Endothelial cell of umbilical vein (primary cell): ENCODE data around the gene RAB11FIP3. TPM values are rescaled to one million over a fixed set of nuclear protein-coding genes. Genes with fewer than 3 reads are reported as not detected.

Experiments
- BruUV-seq: library from RNA; stranded (reverse); fragments of 400-500 nt; replicated peaks from 2 replicates; lab custom pipeline; 2021; lab: Mats Ljungman, UMichigan
- CTCF ChIA-PET: fragments of 300-600, 350-600 bp; sonication (Branson Sonifier 250); formaldehyde crosslinking; loops from one replicate; lab custom pipeline; 2021; ENCODE audit warnings: antibody characterized with exemption, inconsistent platforms; lab: Charles Lee
- POLR2A ChIA-PET: fragments of 300-600, 350-600 bp; sonication (Branson Sonifier 250); formaldehyde crosslinking; loops from one replicate; lab custom pipeline; 2021; ENCODE audit warnings: antibody characterized with exemption, inconsistent platforms; lab: Charles Lee
- DNase-seq: peaks from one replicate; pipeline ENCODE4 v3.0.0-alpha.2; 2011; ENCODE audit warnings: low read depth, low spot score
- FAIRE-seq: peaks from 2 replicates; lab custom pipeline; 2011; peaks lifted over from hg19 to GRCh38; lab: Jason Lieb, UNC
- H2AFZ ChIP-seq: 2 replicates; pipeline ENCODE4 v1.6.0; 2012; ENCODE audit warnings: low read depth, low read length, control low read depth, inconsistent platforms
- H3K27ac ChIP-seq: 2 replicates; pipeline ENCODE4 v1.5.1; 2011; ENCODE audit warnings: low read depth, mild to moderate bottlenecking, control low read depth, low read length, moderate library complexity; ENCODE audit not compliant: insufficient read depth
- H3K27me3 ChIP-seq, 2 experiments: 2 replicates each; pipeline versions ENCODE4 v1.6.0 to v1.6.1; 2011; ENCODE audit warnings: low read length in 2 of 2, mixed read lengths in 1 of 2; ENCODE audit not compliant: control insufficient read depth in 2 of 2, insufficient read depth in 2 of 2
- H3K36me3 ChIP-seq, 2 experiments: 2 replicates in 1 of 2; 3 replicates in 1 of 2; pipeline ENCODE4 v1.5.1; 2011; ENCODE audit warnings: low read length in 2 of 2, mild to moderate bottlenecking in 1 of 2, moderate library complexity in 1 of 2; ENCODE audit not compliant: control insufficient read depth in 2 of 2, insufficient read depth in 2 of 2; ENCODE audit errors: extremely low read depth in 1 of 2
- H3K4me1 ChIP-seq: 3 replicates; pipeline ENCODE4 v1.5.1; 2011; ENCODE audit warnings: mild to moderate bottlenecking, low read length; ENCODE audit not compliant: control insufficient read depth, insufficient read depth; ENCODE audit errors: extremely low read depth
- H3K4me2 ChIP-seq: 2 replicates; pipeline ENCODE4 v1.6.1; 2011; ENCODE audit warnings: low read length, control low read depth, mixed read lengths; ENCODE audit not compliant: insufficient read depth
- H3K4me3 ChIP-seq, 3 experiments: fragments of 200-600 bp in 1 of 3; sonication (generic), shearing (Covaris generic) in 1 of 3; replicated peaks in 1 of 3; 2 replicates each; pipeline ENCODE4 v1.5.1; 2011 to 2016; ENCODE audit warnings: control low read depth in 3 of 3, low read length in 3 of 3, mild to moderate bottlenecking in 2 of 3, inconsistent platforms in 1 of 3, low read depth in 1 of 3, moderate library complexity in 1 of 3; ENCODE audit not compliant: insufficient read depth in 1 of 3
- H3K79me2 ChIP-seq: 2 replicates; pipeline ENCODE4 v1.6.0; 2012; ENCODE audit warnings: low read length, inconsistent platforms; ENCODE audit not compliant: control insufficient read depth, insufficient read depth
- H3K9ac ChIP-seq: replicated peaks from 2 replicates; pipeline ENCODE3; 2011; ENCODE audit warnings: low read length, control low read depth; ENCODE audit not compliant: insufficient read depth; ENCODE audit errors: extremely low read depth
- H3K9me1 ChIP-seq: replicated peaks from 3 replicates; pipeline ENCODE4 v1.6.0; 2011; ENCODE audit warnings: mild to moderate bottlenecking, low read length; ENCODE audit not compliant: control insufficient read depth, insufficient read depth; ENCODE audit errors: extremely low read depth
- H3K9me3 ChIP-seq: replicated peaks from 2 replicates; pipeline ENCODE4 v1.5.1; 2012; ENCODE audit warnings: low read length, inconsistent platforms; ENCODE audit not compliant: control insufficient read depth, insufficient read depth
- H4K20me1 ChIP-seq: replicated peaks from 2 replicates; pipeline ENCODE3; 2011; ENCODE audit warnings: mild to moderate bottlenecking, low read length; ENCODE audit not compliant: control insufficient read depth, insufficient read depth; ENCODE audit errors: extremely low read depth
- EZH2 ChIP-seq: IDR thresholded peaks from 2 replicates; pipeline ENCODE4 v1.6.1; 2012; ENCODE audit warnings: borderline replicate concordance, low read depth, mild to moderate bottlenecking, moderate library complexity, low read length, inconsistent platforms; ENCODE audit not compliant: severe bottlenecking
- FOS ChIP-seq: IDR thresholded peaks from 2 replicates; pipeline ENCODE4 v1.6.1; 2011; ENCODE audit warnings: mild to moderate bottlenecking, low read length, moderate library complexity, borderline replicate concordance; ENCODE audit not compliant: insufficient read depth
- GATA2 ChIP-seq: IDR thresholded peaks from 2 replicates; pipeline ENCODE4 v1.7.0; 2011; ENCODE audit warnings: low read depth, mild to moderate bottlenecking, moderate library complexity, mixed read lengths, low read length; ENCODE audit not compliant: insufficient read length, insufficient read depth
- MYC ChIP-seq: IDR thresholded peaks from one replicate; pipeline ENCODE4 v1.6.1; 2011; ENCODE audit warnings: mild to moderate bottlenecking, low read depth, low read length
- dilution Hi-C: fragments of 300-500 bp; cut with MboI; formaldehyde crosslinking; loops from one replicate; pipeline ENCODE4 v1.15.0; 2019; ENCODE audit warnings: low sequenced_read_pairs; ENCODE audit not compliant: extremely low pct_ligation_motif_present
- intact Hi-C: fragments of 100-400 bp; cut with micrococcal nuclease; formaldehyde crosslinking; loops from one replicate; pipeline ENCODE4 v1.10.0; 2022
- polyA plus RNA-seq, 4 experiments: library from polyadenylated mRNA; depleted of rRNA in 3 of 4; stranded (reverse) in 3 of 4; unstranded in 1 of 4; fragments of >200 nt; gene quantifications; 2 replicates each; pipeline versions ENCODE4 v1.2.1 to v1.2.3, GENCODE V29; 2011 to 2012; ENCODE audit warnings: missing spikeins in 1 of 4
- total RNA-seq: library from RNA; stranded (reverse); gene quantifications from 2 replicates; pipeline ENCODE4 v1.2.3, GENCODE V29; 2021
- TF ChIP-seq, protein P1 (sequence below): IDR thresholded peaks from 2 replicates; pipeline ENCODE4 v1.6.1; 2011; ENCODE audit not compliant: insufficient read depth, insufficient read length

Gene RAB11FIP3
- total and polyA plus RNA-seq, 2 donors (not counting 3 experiments of a cell fraction or from before 2014, with no cell fraction given): 20.5 to 75.9 TPM

- no peaks in the 10 kb centered on the region for H3K27me3 ChIP-seq
- POLR2A ChIA-PET: no interaction called here
- no peaks in the 10 kb centered on the region for H3K79me2 ChIP-seq
- H3K9me3 ChIP-seq: no peaks in the 10 kb centered on the region
- DNase-seq (no peak), FAIRE-seq (no peak)
- BruUV-seq: no TSS peak
- no peak overlapping the region for H3K9ac ChIP-seq
- H3K4me1 ChIP-seq: no peaks in the 10 kb centered on the region
- no peaks in the 10 kb centered on the region for H4K20me1 ChIP-seq
- no peak overlapping the region for H3K4me2 ChIP-seq
- no peak overlapping the region for H3K4me3 ChIP-seq
- no peak for TF ChIP-seq EZH2
- TF ChIP-seq MYC: no peak
- TF ChIP-seq, protein P1, sequence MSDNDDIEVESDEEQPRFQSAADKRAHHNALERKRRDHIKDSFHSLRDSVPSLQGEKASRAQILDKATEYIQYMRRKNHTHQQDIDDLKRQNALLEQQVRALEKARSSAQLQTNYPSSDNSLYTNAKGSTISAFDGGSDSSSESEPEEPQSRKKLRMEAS: no peak
- no peak for TF ChIP-seq GATA2
- peaks cover 0 to 19% of the 10 kb centered on the region in 2 experiments for H3K36me3 ChIP-seq
- intact Hi-C loops: no loop called here
- H3K9me1 ChIP-seq: no peaks in the 10 kb centered on the region
- dilution Hi-C loops: no loop called here
- H2AFZ ChIP-seq: no peak overlapping the region
- CTCF ChIA-PET: no interaction called here
- no peak overlapping the region for H3K27ac ChIP-seq
These were observed 90.9 kb downstream of the RAB11FIP3 start for GRCh38 chr16:516301-516700.

DNA sequence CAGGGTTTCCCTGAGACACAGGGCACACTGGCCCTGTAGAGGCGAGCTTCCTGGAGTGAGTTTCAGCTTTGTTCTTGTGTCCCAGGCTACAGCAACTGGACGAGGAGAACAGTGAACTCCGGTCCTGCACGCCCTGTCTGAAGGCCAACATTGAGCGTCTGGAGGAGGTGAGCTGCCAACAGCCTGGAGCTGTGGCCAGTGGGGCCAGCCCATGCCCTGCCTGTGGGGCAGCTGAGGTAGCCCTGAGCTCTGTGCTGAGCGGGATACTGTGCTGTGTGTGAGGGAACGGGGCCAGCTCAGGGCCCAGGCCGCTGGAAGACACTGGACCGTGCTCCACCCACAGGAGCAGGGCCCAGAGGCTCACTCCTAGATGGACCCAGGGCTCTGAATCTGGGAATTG lies 93.4 kb downstream of the RAB11FIP3 start:
- no peaks in the 10 kb centered on the region for H4K20me1 ChIP-seq
- H2AFZ ChIP-seq: no peak overlapping the region
- intact Hi-C loops (no loop called here), dilution Hi-C loops (no loop called here)
- BruUV-seq: no TSS peak
- H3K36me3 ChIP-seq: peaks cover 0 to 21% of the 10 kb centered on the region in 2 experiments
- no peak overlapping the region for H3K9ac ChIP-seq
- no peaks in the 10 kb centered on the region for H3K4me1 ChIP-seq
- no peaks in the 10 kb centered on the region for H3K9me1 ChIP-seq
- no peak for FAIRE-seq
- H3K27me3 ChIP-seq: no peaks in the 10 kb centered on the region
- POLR2A ChIA-PET: no interaction called here
- H3K4me2 ChIP-seq: no peak overlapping the region
- TF ChIP-seq FOS (no peak), GATA2 (no peak)
- no peak for DNase-seq
- no peaks in the 10 kb centered on the region for H3K9me3 ChIP-seq
- no peak overlapping the region for H3K27ac ChIP-seq
- no peaks in the 10 kb centered on the region for H3K79me2 ChIP-seq
- no peak overlapping the region for H3K4me3 ChIP-seq
- CTCF ChIA-PET: interaction anchor here (0.9 kb wide), 1 partner anchor 25 kb away, joined by 3 read pairs; no protein-coding TSS in a partner anchor
